Measurements from ENCODE around the gene B2M. TPM values are rescaled to one million over a fixed set of nuclear protein-coding genes. Genes with fewer than 3 reads are reported as not detected.

B2M gene
- total and polyA plus RNA-seq, 2 of the 13 experiments (the other 11 are each of a cell fraction or from before 2014, with no cell fraction given) = 784 to 857 TPM

DNA sequence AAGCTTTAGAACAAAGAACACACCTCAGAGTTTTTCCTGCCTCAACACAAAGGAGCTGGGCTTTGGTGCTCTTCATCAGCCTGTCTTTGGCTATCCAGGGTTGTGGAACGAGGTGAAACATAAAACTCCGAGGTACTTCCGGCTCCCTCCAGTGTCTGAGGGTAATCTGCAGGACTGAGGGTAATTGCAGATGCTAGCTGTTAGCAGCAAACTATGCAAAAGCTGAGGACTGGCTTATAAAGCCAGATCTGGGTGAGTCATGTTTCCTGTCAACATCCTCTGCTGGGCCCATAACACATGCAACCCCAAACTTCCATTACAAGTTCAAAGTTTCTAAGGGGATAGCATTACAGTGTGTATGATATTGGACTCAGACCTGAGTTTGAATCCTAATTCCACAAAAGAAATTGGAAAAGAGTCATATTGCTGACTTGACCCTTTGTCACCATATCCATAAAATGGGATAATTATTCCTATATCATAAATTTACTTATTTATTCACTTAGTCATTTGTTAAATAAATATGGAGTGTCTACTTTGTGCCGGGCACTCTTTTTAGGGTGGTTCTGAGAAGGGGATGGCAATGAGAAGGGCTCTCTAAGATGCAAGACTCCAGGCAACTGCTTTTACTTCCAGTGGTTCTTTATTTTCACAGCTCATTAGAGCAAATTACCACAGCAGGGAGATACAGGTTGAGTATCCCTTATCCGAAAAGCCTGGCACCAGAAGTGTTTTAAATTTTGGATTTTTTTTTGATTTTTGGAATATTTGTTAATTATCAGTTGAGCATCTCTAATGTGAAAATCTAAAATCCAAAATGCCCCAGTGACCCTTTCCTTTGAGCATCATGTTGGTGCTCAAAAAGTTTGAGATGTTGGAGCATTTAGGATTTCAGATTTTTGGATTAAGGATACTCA is 15.5 kb downstream of the B2M start (continued):
- 0 out of 2 replicates have a peak, but pooled peaks have one; percentile 53 for TF ChIP-seq ZNF614 (CRISPR knock-in tag; IDR thresholded peaks at IDR 0.05; ENCODE audit: borderline replicate concordance)
- TF ChIP-seq, protein P1, sequence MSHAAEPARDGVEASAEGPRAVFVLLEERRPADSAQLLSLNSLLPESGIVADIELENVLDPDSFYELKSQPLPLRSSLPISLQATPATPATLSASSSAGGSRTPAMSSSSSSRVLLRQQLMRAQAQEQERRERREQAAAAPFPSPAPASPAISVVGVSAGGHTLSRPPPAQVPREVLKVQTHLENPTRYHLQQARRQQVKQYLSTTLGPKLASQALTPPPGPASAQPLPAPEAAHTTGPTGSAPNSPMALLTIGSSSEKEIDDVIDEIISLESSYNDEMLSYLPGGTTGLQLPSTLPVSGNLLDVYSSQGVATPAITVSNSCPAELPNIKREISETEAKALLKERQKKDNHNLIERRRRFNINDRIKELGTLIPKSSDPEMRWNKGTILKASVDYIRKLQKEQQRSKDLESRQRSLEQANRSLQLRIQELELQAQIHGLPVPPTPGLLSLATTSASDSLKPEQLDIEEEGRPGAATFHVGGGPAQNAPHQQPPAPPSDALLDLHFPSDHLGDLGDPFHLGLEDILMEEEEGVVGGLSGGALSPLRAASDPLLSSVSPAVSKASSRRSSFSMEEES (CRISPR knock-in tag; IDR thresholded peaks at IDR 0.05) = 0 out of 2 replicates have a peak, but pooled peaks have one; percentile 56
- 0 out of 2 replicates have a peak, but pooled peaks have one; percentile 22 for TF ChIP-seq ZNF441 (CRISPR knock-in tag; IDR thresholded peaks at IDR 0.05; ENCODE audit: borderline replicate concordance)
- TF ChIP-seq RXRB (CRISPR knock-in tag; IDR thresholded peaks at IDR 0.05; ENCODE audit: borderline replicate concordance) = peak; percentile 45; the same call in 1 of the 2 replicates
- TF ChIP-seq, protein P2, sequence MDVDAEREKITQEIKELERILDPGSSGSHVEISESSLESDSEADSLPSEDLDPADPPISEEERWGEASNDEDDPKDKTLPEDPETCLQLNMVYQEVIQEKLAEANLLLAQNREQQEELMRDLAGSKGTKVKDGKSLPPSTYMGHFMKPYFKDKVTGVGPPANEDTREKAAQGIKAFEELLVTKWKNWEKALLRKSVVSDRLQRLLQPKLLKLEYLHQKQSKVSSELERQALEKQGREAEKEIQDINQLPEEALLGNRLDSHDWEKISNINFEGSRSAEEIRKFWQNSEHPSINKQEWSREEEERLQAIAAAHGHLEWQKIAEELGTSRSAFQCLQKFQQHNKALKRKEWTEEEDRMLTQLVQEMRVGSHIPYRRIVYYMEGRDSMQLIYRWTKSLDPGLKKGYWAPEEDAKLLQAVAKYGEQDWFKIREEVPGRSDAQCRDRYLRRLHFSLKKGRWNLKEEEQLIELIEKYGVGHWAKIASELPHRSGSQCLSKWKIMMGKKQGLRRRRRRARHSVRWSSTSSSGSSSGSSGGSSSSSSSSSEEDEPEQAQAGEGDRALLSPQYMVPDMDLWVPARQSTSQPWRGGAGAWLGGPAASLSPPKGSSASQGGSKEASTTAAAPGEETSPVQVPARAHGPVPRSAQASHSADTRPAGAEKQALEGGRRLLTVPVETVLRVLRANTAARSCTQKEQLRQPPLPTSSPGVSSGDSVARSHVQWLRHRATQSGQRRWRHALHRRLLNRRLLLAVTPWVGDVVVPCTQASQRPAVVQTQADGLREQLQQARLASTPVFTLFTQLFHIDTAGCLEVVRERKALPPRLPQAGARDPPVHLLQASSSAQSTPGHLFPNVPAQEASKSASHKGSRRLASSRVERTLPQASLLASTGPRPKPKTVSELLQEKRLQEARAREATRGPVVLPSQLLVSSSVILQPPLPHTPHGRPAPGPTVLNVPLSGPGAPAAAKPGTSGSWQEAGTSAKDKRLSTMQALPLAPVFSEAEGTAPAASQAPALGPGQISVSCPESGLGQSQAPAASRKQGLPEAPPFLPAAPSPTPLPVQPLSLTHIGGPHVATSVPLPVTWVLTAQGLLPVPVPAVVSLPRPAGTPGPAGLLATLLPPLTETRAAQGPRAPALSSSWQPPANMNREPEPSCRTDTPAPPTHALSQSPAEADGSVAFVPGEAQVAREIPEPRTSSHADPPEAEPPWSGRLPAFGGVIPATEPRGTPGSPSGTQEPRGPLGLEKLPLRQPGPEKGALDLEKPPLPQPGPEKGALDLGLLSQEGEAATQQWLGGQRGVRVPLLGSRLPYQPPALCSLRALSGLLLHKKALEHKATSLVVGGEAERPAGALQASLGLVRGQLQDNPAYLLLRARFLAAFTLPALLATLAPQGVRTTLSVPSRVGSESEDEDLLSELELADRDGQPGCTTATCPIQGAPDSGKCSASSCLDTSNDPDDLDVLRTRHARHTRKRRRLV (CRISPR knock-in tag; IDR thresholded peaks at IDR 0.05) = peak; percentile 99
- 0 out of 2 replicates have a peak, but pooled peaks have one; percentile 46 for TF ChIP-seq IRF2 (CRISPR knock-in tag; IDR thresholded peaks at IDR 0.05)
- no peak for TF ChIP-seq ZNF383 (CRISPR knock-in tag; IDR thresholded peaks at IDR 0.05; ENCODE audit: borderline replicate concordance)
- no peak for TF ChIP-seq TBP (CRISPR knock-in tag; IDR thresholded peaks at IDR 0.05)
- TF ChIP-seq CENPT (CRISPR knock-in tag; IDR thresholded peaks at IDR 0.05; ENCODE audit: low read depth) = no peak
- peak; percentile 68; the same call in 1 of the 2 replicates for TF ChIP-seq POLR2AphosphoS2 (IDR thresholded peaks at IDR 0.05; ENCODE audit: low read depth, low read length)
- peak; percentile 48 for TF ChIP-seq CEBPG (CRISPR knock-in tag; IDR thresholded peaks at IDR 0.05)
- 0 out of 2 replicates have a peak, but pooled peaks have one; percentile 12 for TF ChIP-seq KDM1A (CRISPR knock-in tag; IDR thresholded peaks at IDR 0.05)
- peak; percentile 41 for TF ChIP-seq THAP11 (CRISPR knock-in tag; IDR thresholded peaks at IDR 0.05)
- TF ChIP-seq ZNF652 (CRISPR knock-in tag; IDR thresholded peaks at IDR 0.05; ENCODE audit: borderline replicate concordance, low read depth) = peak; percentile 25; the same call in 1 of the 2 replicates
- TF ChIP-seq RFXANK (CRISPR knock-in tag; IDR thresholded peaks at IDR 0.05) = 0 out of 2 replicates have a peak, but pooled peaks have one; percentile 61
- no peak for TF ChIP-seq SRSF9 (IDR thresholded peaks at IDR 0.05; ENCODE audit: borderline replicate concordance, insufficient read depth, low read depth, low read length, poor library complexity, severe bottlenecking)
- TF ChIP-seq ZNF792 (CRISPR knock-in tag; IDR thresholded peaks at IDR 0.05) = peak; percentile 43; the same call in 1 of the 2 replicates
- TF ChIP-seq, protein P3, sequence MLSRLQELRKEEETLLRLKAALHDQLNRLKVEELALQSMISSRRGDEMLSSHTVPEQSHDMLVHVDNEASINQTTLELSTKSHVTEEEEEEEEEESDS (CRISPR knock-in tag; IDR thresholded peaks at IDR 0.05; ENCODE audit: borderline replicate concordance) = 0 out of 2 replicates have a peak, but pooled peaks have one; percentile 73
- 0 out of 2 replicates have a peak, but pooled peaks have one; percentile 36 for TF ChIP-seq RFXAP (CRISPR knock-in tag; IDR thresholded peaks at IDR 0.05; ENCODE audit: borderline replicate concordance)
- TF ChIP-seq CBFB (CRISPR knock-in tag; IDR thresholded peaks at IDR 0.05) = no peak
- no peak for TF ChIP-seq BRD4 (CRISPR knock-in tag; IDR thresholded peaks at IDR 0.05)
